ENCODE data around the gene CYP4F22. TPM values are rescaled to one million over a fixed set of nuclear protein-coding genes. Genes with fewer than 3 reads are reported as not detected.

CYP4F22 gene
- total RNA-seq: under 1 TPM in 1 of 4 donors, not detected in 3; 0.11 TPM

DNA sequence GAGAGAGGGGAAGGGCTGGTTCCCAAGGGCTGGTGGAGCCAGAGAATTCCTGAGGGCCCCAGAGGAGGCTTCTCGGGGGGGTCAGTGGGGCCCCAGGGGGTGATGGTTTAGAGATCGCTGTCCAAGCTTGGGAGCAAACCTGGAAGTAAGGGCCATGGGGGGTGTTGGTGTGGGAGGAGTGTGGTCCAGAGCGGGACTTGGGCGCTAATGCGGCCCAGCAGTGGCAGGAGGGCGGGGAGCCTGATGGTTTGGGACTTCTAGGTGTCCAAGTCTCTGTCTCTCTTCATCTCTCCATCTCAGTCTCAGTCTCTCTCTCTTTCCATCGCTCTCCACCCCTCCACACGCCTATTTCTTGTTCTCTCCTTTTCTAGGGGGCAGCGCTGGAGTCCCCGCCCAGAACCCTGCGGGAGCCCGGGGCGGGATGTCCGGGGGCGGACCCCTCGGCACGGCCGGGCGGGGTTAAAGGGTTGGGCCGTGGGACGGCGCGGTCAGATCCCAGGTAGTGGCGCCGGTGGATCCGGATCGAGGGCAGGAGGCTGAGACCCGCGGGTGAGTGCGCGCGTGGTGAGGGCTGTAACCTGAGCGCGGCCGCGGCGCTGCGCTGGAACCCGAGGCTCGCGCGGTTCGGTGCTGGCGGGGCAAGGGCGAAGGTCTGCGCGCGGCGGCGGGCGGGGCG, at the start of gene CYP4F22:
Gene CYP4F22, plus strand, starts transcription at position 491 of the 676 bp plus-strand sequence. CDS start 16,812 bp downstream, outside the sequence.
- no peak for DNase-seq
- 6 to 8% methylated on average over 27 to 38 of the region's 52 CpGs for WGBS, 2 donors
- no peak for TF ChIP-seq POLR2A (IDR thresholded peaks at IDR 0.05)
- TF ChIP-seq, protein P1, sequence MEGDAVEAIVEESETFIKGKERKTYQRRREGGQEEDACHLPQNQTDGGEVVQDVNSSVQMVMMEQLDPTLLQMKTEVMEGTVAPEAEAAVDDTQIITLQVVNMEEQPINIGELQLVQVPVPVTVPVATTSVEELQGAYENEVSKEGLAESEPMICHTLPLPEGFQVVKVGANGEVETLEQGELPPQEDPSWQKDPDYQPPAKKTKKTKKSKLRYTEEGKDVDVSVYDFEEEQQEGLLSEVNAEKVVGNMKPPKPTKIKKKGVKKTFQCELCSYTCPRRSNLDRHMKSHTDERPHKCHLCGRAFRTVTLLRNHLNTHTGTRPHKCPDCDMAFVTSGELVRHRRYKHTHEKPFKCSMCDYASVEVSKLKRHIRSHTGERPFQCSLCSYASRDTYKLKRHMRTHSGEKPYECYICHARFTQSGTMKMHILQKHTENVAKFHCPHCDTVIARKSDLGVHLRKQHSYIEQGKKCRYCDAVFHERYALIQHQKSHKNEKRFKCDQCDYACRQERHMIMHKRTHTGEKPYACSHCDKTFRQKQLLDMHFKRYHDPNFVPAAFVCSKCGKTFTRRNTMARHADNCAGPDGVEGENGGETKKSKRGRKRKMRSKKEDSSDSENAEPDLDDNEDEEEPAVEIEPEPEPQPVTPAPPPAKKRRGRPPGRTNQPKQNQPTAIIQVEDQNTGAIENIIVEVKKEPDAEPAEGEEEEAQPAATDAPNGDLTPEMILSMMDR (IDR thresholded peaks at IDR 0.05): no peak
- H3K27ac ChIP-seq: no peak within 1 kb of the TSS
- no peaks in the 10 kb centered on the region for H3K36me3 ChIP-seq
- no peaks in the 10 kb centered on the region for H3K27me3 ChIP-seq
- H3K4me1 ChIP-seq: peaks cover 0 to 6% of the 10 kb centered on the region in 2 donors
- no peaks in the 10 kb centered on the region for H3K9me3 ChIP-seq
- intact Hi-C loops (cut with DNase I): no loop called here
- no peak within 1 kb of the TSS for H3K4me3 ChIP-seq (replicated peaks in 1 of 3)

DNA sequence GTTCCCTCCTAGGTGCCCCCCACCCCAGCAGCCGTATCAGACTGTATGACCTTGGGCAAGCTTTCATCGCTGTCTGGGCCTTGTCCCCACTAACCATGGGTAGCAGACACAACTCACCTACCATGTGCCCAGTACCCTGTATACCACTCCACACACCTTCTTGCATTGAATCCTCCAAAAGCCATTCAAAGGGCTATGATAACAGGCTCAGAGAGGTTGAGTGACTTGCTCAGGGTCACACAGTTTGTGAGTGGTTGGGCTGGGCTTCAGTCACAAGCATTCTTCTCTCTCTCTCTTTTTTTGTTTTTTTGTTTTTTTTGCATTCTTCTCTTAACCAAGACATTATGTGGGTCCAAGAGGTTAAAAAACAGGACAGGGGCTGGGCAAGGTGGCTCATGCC, 46.6 kb upstream of the CYP4F22 start:
- peaks cover 5% of the 10 kb centered on the region for H3K27me3 ChIP-seq
- WGBS, 2 donors: 76 to 88% methylated on average over 2 of the region's 2 CpGs
- TF ChIP-seq, protein P1 (IDR thresholded peaks at IDR 0.05): no peak
- no peak for TF ChIP-seq POLR2A (IDR thresholded peaks at IDR 0.05)
- H3K4me3 ChIP-seq (replicated peaks in 1 of 3): no peak overlapping the region
- no peak overlapping the region for H3K27ac ChIP-seq
- H3K9me3 ChIP-seq: no peaks in the 10 kb centered on the region
- intact Hi-C loops (cut with DNase I): no loop called here
- no peak for DNase-seq
- H3K36me3 ChIP-seq: no peaks in the 10 kb centered on the region
- H3K4me1 ChIP-seq: peaks cover 0 to 13% of the 10 kb centered on the region in 2 donors

DNA sequence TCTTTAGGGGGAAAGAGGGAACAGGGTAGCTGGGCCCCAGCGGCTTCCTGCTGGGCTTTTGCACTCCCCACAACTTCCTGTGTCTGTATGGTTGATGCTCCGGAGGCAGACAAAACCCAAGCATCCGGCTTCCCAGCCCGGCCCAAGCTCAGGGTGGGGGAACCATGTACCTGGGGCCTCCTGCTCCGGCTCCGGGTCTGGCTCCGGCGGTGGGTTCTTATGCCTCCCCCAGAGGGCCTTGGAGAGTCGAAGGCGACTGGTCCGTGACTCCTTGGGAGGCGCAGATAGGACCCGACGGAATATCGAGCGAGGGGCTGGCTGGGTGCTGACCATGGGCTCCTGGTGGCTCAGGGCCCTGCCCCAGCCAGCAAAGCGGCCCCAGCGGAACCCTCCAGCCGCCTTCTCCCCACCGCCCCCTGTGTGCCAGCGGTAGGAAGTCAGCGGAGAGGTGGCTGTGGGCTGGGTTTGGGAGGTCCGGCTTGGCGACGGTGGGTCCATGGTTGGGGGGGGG, 44.4 kb upstream of the CYP4F22 start:
- no peaks in the 10 kb centered on the region for H3K9me3 ChIP-seq
- peak overlapping the region in 1 of 3 donors; percentile 10 for H3K4me3 ChIP-seq (replicated peaks in 1 of 3)
- H3K27me3 ChIP-seq: no peaks in the 10 kb centered on the region
- peak overlapping the region in 2 of 3 donors; percentile 27 to 47 for H3K27ac ChIP-seq
- DNase-seq: no peak
- TF ChIP-seq, protein P1 (IDR thresholded peaks at IDR 0.05): no peak
- no peak for TF ChIP-seq POLR2A (IDR thresholded peaks at IDR 0.05)
- 29 to 72% methylated on average over 3 to 16 of the region's 25 CpGs for WGBS, 2 donors
- intact Hi-C loops (cut with DNase I): no loop called here
- no peaks in the 10 kb centered on the region for H3K4me1 ChIP-seq
- no peaks in the 10 kb centered on the region for H3K36me3 ChIP-seq

DNA sequence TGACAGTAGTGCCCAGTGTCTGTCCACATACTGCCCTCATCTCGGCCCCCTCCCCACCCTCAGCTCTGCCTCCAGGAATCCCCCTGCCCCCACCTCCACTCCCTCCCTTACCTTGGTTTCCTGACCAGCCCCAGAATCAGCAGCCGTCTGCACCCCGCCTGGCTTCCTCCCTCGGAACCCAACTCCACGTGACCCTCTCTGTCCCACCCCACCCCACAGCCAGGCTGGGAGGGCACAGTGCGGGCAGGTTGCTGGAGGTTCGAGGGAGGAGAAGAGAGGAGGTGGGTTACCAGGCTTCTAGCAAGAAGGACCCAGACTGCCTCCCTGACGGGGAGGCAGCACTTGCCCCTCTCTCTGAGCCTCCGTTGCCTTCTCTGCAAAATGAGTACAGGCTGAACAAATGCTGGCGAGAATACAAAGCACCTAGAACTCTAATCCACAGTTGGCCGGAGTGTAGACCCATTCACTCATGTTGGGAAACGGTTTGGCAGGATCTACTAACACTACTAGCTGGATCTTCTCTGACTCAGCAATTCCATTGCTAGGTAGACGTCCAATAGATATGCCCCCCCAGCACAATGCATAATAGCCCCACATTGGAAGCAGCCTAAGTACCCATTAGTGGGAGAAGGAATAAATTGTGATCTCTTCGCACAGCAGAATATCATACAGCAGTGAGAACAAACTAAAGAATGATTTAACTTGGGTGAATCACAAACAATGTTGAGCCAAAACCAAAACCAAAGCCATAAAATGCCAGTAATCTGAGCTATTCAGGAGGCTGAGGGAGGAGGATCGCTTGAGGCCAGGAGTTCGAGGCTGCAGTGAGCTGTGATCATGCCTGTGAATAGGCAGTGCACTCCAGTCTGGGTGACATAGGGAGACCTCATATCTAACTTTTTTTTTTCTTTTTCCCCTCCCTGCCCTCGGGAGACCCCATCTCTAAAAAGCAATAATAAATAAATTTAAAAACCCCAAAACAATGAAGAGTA, 43.6 kb upstream of the CYP4F22 start, which contains the start of gene RASAL3:
Gene RASAL3, minus strand, starts transcription at position 151 of the 992 bp plus-strand sequence. CDS start 186 bp downstream, outside the sequence.
- peak within 1 kb of the TSS in 1 of 3 donors; percentile 10 for H3K4me3 ChIP-seq (replicated peaks in 1 of 3)
- 31 to 39% methylated on average over 17 of the region's 17 CpGs for WGBS, 2 donors
- peak within 1 kb of the TSS in 2 of 3 donors; percentile 27 to 47 for H3K27ac ChIP-seq
- intact Hi-C loops (cut with DNase I): no loop called here
- peaks cover 0 to 5% of the 10 kb centered on the region in 2 donors for H3K4me1 ChIP-seq
- DNase-seq: no peak
- peaks cover 7% of the 10 kb centered on the region for H3K27me3 ChIP-seq
- H3K36me3 ChIP-seq: no peaks in the 10 kb centered on the region
- TF ChIP-seq, protein P1 (IDR thresholded peaks at IDR 0.05): no peak
- TF ChIP-seq POLR2A (IDR thresholded peaks at IDR 0.05): no peak
- no peaks in the 10 kb centered on the region for H3K9me3 ChIP-seq

All from thyroid gland (tissue), 4 donors.